ENCODE data around the gene PNMA1.

DNA sequence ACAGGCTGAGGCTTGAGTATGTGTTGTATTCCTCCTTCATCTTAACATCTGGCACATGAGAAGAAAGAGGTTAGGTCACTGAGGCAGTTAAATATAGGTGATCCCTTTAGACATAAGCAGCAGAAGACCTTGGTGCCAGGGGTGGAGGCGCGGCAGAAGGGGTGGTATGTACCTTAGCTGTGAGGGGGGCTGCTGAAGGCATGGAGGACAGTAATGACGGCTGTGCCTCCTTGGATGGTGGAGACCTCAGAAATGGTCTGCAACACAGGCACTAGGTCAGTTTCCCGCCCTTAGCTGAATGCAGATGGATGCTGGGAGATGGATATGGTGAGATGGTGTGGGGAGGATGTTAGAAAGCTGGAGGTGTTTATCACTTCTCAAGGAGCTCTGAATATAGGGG is 1.5 kb upstream of the PNMA1 start:
- no peak for TF ChIP-seq GATA2 (IDR thresholded peaks at IDR 0.05; ENCODE audit: low read depth, low read length)
- no peak for TF ChIP-seq GATA3 (IDR thresholded peaks at IDR 0.05; ENCODE audit: low read depth, low read length)
